ENCODE data around the gene CACNA1C. TPM values are rescaled to one million over a fixed set of nuclear protein-coding genes. Genes with fewer than 3 reads are reported as not detected.

Gene CACNA1C
- total RNA-seq, 1 donor, result 16.6 TPM

DNA sequence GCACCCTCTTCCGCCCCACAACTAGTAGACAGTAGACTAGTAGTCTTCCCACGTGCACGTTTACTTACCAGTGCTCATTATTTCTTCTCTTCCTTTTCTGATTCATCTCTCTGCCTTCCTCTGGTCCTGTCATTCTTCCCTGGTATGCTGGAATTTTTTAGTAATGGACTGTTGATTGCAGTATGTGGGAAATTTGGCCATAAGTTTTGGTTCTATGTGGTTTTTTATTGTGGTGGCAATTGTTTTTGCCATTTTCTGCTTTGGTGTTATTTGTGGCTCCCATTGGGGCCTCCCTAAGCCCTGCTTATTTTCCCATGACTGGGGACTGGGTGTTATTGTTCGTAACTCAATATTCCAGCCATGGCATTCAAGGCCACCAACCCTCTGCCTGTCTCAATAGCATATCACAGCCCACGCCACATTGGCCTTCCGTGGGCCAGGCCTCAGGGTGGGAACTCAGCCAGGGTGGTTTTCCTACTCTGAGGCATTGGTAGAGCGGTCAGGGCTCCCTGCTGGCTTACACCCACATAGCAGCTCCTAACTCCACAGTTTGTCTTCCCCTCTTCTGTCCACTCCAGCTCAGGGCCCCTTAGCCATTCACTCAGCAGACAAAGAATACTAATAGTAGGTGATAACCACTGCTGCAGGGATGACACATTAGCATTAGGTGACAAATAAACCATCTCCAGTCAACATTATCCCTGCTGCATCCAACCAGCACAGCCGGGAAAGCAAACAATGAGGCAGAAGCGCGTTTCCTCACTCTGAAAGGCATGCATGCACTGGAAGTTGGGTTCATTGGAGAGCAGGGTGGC lies 321.5 kb downstream of the CACNA1C start:
- no peak for TF ChIP-seq CTCF (IDR thresholded peaks at IDR 0.05; ENCODE audit: insufficient read depth, low read length)
- DNase-seq (ENCODE audit: low read depth), result no peak
- H3K4me3 ChIP-seq (ENCODE audit: low read depth, low read length), result no peak overlapping the region

- no peak overlapping the region for H3K4me3 ChIP-seq (ENCODE audit: low read depth, low read length)
- TF ChIP-seq CTCF (IDR thresholded peaks at IDR 0.05; ENCODE audit: insufficient read depth, low read length), result no peak
- no peak for DNase-seq (ENCODE audit: low read depth)
Measured at GRCh38 chr12:2375871-2376270, 323.1 kb downstream of the CACNA1C start.

DNA sequence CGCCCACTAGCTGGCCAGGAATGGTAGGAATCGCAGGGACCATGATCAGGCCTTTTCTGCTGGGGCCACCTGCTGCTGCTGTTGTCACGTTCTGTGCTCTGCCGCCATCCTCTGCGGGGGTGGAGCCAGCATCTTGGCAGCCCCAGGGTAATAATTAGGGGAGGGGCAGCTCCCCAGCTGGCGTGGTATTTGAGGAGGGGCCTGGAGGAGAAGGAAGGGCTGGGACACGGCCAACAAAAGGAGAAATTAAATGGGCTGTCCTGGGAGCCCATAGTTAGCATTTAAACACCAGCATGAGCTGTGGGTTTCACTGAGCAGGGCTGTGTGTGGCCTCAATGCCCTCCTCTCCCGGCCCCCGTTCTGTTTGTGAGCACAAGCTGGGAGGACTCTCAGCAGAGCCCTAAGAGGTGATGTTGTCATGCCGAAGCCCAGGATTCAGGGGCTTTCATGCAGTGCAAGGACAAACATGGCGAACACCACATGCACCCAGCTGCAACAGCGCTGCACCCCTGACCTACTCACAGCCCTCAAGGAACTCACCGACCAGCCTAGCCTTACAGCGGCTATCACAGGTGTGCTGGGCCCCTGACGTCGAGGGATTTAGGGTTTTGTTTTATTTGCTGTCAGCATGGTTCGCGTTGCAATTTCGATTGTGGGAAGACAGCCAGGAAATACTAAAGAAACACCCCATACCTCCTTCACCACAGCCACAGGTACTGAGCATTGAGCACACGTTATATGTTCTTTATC lies 324.3 kb downstream of the CACNA1C start:
- no peak overlapping the region for H3K4me3 ChIP-seq (ENCODE audit: low read depth, low read length)
- DNase-seq (ENCODE audit: low read depth), result no peak
- TF ChIP-seq CTCF (IDR thresholded peaks at IDR 0.05; ENCODE audit: insufficient read depth, low read length), result no peak

GRCh38 chr12:2378835-2379330 lies 326.1 kb downstream of the CACNA1C start:
- TF ChIP-seq CTCF (IDR thresholded peaks at IDR 0.05; ENCODE audit: insufficient read depth, low read length), result no peak
- H3K4me3 ChIP-seq (ENCODE audit: low read depth, low read length), result no peak overlapping the region
- DNase-seq (ENCODE audit: low read depth), result no peak

- no peak overlapping the region for H3K4me3 ChIP-seq (ENCODE audit: low read depth, low read length)
- no peak for DNase-seq (ENCODE audit: low read depth)
- TF ChIP-seq CTCF (IDR thresholded peaks at IDR 0.05; ENCODE audit: insufficient read depth, low read length), result no peak
Measured at GRCh38 chr12:2380946-2381345, 328.2 kb downstream of the CACNA1C start.

- DNase-seq (ENCODE audit: low read depth), result peak; percentile 36
- H3K4me3 ChIP-seq (ENCODE audit: low read depth, low read length), result no peak overlapping the region
Measured at GRCh38 chr12:2382370-2383155, 329.8 kb downstream of the CACNA1C start.

More at GRCh38 chr12:2382370-2383155, 329.8 kb downstream of the CACNA1C start:
- TF ChIP-seq CTCF (IDR thresholded peaks at IDR 0.05; ENCODE audit: insufficient read depth, low read length), result no peak

Measured in fibroblast of the aortic adventitia (primary cell).